Neutrophil (primary cell): ENCODE results near the gene RABL2A.
"Not testable (repeated sequence)": the region's sequence is repeated elsewhere in the genome, so short reads cannot be mapped to it uniquely, and the experiment has no call there.

ENCODE experiments used
- H3K27ac ChIP-seq: fragments of 200-600 bp; sonication (generic); 2 replicates; pipeline ENCODE4 v1.5.1; 2016; ENCODE audit warnings: mild to moderate bottlenecking, moderate library complexity
- H3K27me3 ChIP-seq: fragments of 200-600 bp; sonication (generic); 2 replicates; pipeline ENCODE4 v1.6.0; 2016; ENCODE audit warnings: mild to moderate bottlenecking
- H3K36me3 ChIP-seq: fragments of 200-600 bp; sonication (generic); 2 replicates; pipeline ENCODE4 v1.5.1; 2017
- H3K4me1 ChIP-seq, 2 experiments: fragments of 200-600 bp in 1 of 2; sonication (generic) in 1 of 2; 1 replicate in 1 of 2; 2 replicates in 1 of 2; pipeline versions ENCODE4 v1.5.1 to v1.6.1; 2013 to 2016; ENCODE audit warnings: low read depth in 1 of 2, low read length in 1 of 2, mild to moderate bottlenecking in 1 of 2, moderate library complexity in 1 of 2; ENCODE audit not compliant: control insufficient read depth in 1 of 2, insufficient read depth in 1 of 2
- H3K4me3 ChIP-seq, 2 experiments: fragments of 200-600 bp in 1 of 2; sonication (generic) in 1 of 2; 1 replicate in 1 of 2; 2 replicates in 1 of 2; pipeline ENCODE4 v1.5.1; 2013 to 2016; ENCODE audit warnings: low read depth in 1 of 2, low read length in 1 of 2, mild to moderate bottlenecking in 1 of 2, moderate library complexity in 1 of 2
- H3K9me3 ChIP-seq: fragments of 200-600 bp; sonication (generic); 2 replicates; pipeline ENCODE4 v1.5.1; 2016

RABL2A gene

GRCh38 chr2:113621002-113621401 lies 6.1 kb upstream of the RABL2A start:
- H3K27ac ChIP-seq, H3K36me3 ChIP-seq, H3K4me1 ChIP-seq, H3K27me3 ChIP-seq, H3K4me3 ChIP-seq, H3K9me3 ChIP-seq: not testable (repeated sequence)

GRCh38 chr2:113625906-113626305 lies 1.2 kb upstream of the RABL2A start:
- H3K36me3 ChIP-seq, H3K4me3 ChIP-seq, H3K4me1 ChIP-seq, H3K27me3 ChIP-seq, H3K27ac ChIP-seq, H3K9me3 ChIP-seq: not testable (repeated sequence)

GRCh38 chr2:113632849-113633345 lies 5.8 kb downstream of the RABL2A start:
- not testable (repeated sequence) for H3K27ac ChIP-seq, H3K4me3 ChIP-seq, H3K4me1 ChIP-seq, H3K9me3 ChIP-seq, H3K27me3 ChIP-seq
- H3K36me3 ChIP-seq, result peaks cover 22% of the 10 kb centered on the region

GRCh38 chr2:113635358-113635757 lies 8.3 kb downstream of the RABL2A start:
- peaks cover 15% of the 10 kb centered on the region for H3K36me3 ChIP-seq
- not testable (repeated sequence) for H3K4me1 ChIP-seq, H3K9me3 ChIP-seq, H3K27me3 ChIP-seq, H3K4me3 ChIP-seq, H3K27ac ChIP-seq

- not testable (repeated sequence) for H3K4me1 ChIP-seq, H3K9me3 ChIP-seq, H3K4me3 ChIP-seq, H3K27me3 ChIP-seq, H3K27ac ChIP-seq
- H3K36me3 ChIP-seq, result peaks cover 15% of the 10 kb centered on the region
Observed at GRCh38 chr2:113636226-113636625, 9.2 kb downstream of the RABL2A start.

- H3K27me3 ChIP-seq, H3K9me3 ChIP-seq, H3K27ac ChIP-seq, H3K4me3 ChIP-seq, H3K4me1 ChIP-seq: not testable (repeated sequence)
- peaks cover 15% of the 10 kb centered on the region for H3K36me3 ChIP-seq
Observed at GRCh38 chr2:113638084-113638483, 11.0 kb downstream of the RABL2A start.

GRCh38 chr2:113646217-113646616 lies 19.2 kb downstream of the RABL2A start:
- not testable (repeated sequence) for H3K9me3 ChIP-seq, H3K4me3 ChIP-seq, H3K36me3 ChIP-seq, H3K27me3 ChIP-seq, H3K4me1 ChIP-seq, H3K27ac ChIP-seq

- H3K36me3 ChIP-seq, H3K4me3 ChIP-seq, H3K4me1 ChIP-seq, H3K27me3 ChIP-seq, H3K27ac ChIP-seq, H3K9me3 ChIP-seq: not testable (repeated sequence)
Observed at GRCh38 chr2:113650834-113651815, 24.1 kb downstream of the RABL2A start.

GRCh38 chr2:113652599-113652998 lies 25.5 kb downstream of the RABL2A start:
- H3K4me1 ChIP-seq, H3K9me3 ChIP-seq, H3K36me3 ChIP-seq, H3K27ac ChIP-seq, H3K27me3 ChIP-seq, H3K4me3 ChIP-seq: not testable (repeated sequence)

GRCh38 chr2:113656031-113656624 lies 29.1 kb downstream of the RABL2A start:
- not testable (repeated sequence) for H3K4me3 ChIP-seq, H3K27ac ChIP-seq, H3K9me3 ChIP-seq, H3K27me3 ChIP-seq, H3K4me1 ChIP-seq, H3K36me3 ChIP-seq

GRCh38 chr2:113657735-113658134 lies 30.7 kb downstream of the RABL2A start:
- not testable (repeated sequence) for H3K27ac ChIP-seq, H3K9me3 ChIP-seq, H3K4me3 ChIP-seq, H3K4me1 ChIP-seq, H3K36me3 ChIP-seq, H3K27me3 ChIP-seq

GRCh38 chr2:113663285-113664060 lies 36.4 kb downstream of the RABL2A start:
- not testable (repeated sequence) for H3K27me3 ChIP-seq, H3K4me3 ChIP-seq, H3K9me3 ChIP-seq, H3K36me3 ChIP-seq, H3K4me1 ChIP-seq, H3K27ac ChIP-seq

GRCh38 chr2:113664761-113665533 lies 37.9 kb downstream of the RABL2A start:
- not testable (repeated sequence) for H3K4me3 ChIP-seq, H3K36me3 ChIP-seq, H3K4me1 ChIP-seq, H3K9me3 ChIP-seq, H3K27me3 ChIP-seq, H3K27ac ChIP-seq
